ENCODE measurements around the gene SUPT7L. TPM values are rescaled to one million over a fixed set of nuclear protein-coding genes. Genes with fewer than 3 reads are reported as not detected.
A peak's percentile ranks its signal among the peaks of the same experiment; 100 is the strongest.
"Not testable (repeated sequence)": the region's sequence is repeated elsewhere in the genome, so short reads cannot be mapped to it uniquely, and the experiment has no call there.

SUPT7L gene
- total RNA-seq, 4 donors from 2014 or later: 28.2 to 46.2 (median 40.2) TPM

DNA sequence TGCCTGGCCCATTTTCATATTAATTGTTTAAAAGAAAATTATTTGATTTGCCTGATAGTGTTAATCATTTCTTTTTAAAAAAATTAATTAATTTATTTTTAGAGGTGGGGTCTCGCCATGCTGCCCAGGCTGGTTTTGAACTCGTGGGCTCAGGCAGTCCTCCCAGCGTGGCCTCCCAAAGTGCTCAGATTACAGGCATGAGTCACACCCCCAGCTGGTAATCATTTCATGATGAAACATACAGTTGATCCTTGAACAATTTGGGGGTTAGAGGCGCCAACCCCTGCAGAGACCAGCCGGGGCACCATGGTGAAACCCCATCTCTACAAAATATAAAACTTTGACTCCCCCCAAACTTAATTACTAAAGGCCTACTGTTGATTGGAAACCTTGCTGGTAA is 26.6 kb downstream of the SUPT7L start:
- Histone ChIP-seq H3K4me1 (no peaks in the 10 kb centered on the region), H3K27ac (no peak overlapping the region), H3K4me3 (no peak overlapping the region), H3K27me3 (no peaks in the 10 kb centered on the region), H3K36me3 (peaks cover 0 to 89% (median 0%) of the 10 kb centered on the region in 3 donors), H3K9me3 (no peaks in the 10 kb centered on the region)
- DNase-seq: no peak
- TF ChIP-seq, protein P1, sequence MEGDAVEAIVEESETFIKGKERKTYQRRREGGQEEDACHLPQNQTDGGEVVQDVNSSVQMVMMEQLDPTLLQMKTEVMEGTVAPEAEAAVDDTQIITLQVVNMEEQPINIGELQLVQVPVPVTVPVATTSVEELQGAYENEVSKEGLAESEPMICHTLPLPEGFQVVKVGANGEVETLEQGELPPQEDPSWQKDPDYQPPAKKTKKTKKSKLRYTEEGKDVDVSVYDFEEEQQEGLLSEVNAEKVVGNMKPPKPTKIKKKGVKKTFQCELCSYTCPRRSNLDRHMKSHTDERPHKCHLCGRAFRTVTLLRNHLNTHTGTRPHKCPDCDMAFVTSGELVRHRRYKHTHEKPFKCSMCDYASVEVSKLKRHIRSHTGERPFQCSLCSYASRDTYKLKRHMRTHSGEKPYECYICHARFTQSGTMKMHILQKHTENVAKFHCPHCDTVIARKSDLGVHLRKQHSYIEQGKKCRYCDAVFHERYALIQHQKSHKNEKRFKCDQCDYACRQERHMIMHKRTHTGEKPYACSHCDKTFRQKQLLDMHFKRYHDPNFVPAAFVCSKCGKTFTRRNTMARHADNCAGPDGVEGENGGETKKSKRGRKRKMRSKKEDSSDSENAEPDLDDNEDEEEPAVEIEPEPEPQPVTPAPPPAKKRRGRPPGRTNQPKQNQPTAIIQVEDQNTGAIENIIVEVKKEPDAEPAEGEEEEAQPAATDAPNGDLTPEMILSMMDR (IDR thresholded peaks at IDR 0.05): no peak
- no peak for TF ChIP-seq POLR2A (IDR thresholded peaks at IDR 0.05)

DNA sequence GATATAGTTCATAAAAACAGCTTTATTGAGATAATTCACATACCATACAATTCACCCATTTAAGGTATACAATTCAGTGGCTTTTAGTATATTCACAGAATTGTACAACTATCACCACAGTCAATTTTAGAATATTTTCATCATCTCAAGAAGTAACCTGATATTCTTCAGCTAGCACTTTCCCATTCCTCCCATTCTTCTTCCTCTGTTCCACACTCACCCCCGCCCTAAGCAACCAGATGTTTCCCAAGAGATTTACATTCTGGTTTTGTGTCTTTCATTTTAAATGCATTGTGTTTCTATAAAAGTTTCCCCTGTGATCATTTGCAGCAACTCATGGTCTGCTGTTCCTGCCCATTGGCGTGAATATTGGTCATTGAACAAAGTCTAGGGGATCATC is 29.1 kb downstream of the SUPT7L start:
- no peak overlapping the region for H3K27ac ChIP-seq
- H3K36me3 ChIP-seq: peaks cover 0 to 66% (median 0%) of the 10 kb centered on the region in 3 donors
- no peaks in the 10 kb centered on the region for H3K9me3 ChIP-seq
- no peak for DNase-seq
- no peaks in the 10 kb centered on the region for H3K27me3 ChIP-seq
- TF ChIP-seq POLR2A (IDR thresholded peaks at IDR 0.05): no peak
- TF ChIP-seq, protein P1 (IDR thresholded peaks at IDR 0.05): no peak
- H3K4me3 ChIP-seq: no peak overlapping the region
- H3K4me1 ChIP-seq: peaks cover 0 to 10% (median 0%) of the 10 kb centered on the region in 4 donors

DNA sequence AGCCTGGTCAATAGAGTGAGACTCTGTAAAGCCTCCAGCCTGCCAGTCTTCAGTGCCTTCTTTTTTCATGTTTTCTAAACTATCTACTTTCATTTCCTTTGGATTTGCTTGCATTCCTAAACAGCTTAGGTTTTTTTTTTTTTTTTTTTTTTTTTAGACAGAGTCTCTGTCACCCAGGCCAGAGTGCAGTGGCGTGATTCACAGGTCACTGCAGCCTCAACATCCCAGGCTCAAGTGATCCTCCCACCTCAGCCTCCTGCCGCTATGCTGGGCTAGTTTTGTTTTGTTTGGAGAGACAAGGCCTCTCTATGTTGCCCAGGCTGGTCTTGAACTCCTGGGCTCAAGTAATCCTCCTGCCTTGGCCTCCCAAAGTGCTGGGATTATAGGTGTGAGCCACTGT is 33.2 kb downstream of the SUPT7L start:
- DNase-seq: not testable (repeated sequence)

DNA sequence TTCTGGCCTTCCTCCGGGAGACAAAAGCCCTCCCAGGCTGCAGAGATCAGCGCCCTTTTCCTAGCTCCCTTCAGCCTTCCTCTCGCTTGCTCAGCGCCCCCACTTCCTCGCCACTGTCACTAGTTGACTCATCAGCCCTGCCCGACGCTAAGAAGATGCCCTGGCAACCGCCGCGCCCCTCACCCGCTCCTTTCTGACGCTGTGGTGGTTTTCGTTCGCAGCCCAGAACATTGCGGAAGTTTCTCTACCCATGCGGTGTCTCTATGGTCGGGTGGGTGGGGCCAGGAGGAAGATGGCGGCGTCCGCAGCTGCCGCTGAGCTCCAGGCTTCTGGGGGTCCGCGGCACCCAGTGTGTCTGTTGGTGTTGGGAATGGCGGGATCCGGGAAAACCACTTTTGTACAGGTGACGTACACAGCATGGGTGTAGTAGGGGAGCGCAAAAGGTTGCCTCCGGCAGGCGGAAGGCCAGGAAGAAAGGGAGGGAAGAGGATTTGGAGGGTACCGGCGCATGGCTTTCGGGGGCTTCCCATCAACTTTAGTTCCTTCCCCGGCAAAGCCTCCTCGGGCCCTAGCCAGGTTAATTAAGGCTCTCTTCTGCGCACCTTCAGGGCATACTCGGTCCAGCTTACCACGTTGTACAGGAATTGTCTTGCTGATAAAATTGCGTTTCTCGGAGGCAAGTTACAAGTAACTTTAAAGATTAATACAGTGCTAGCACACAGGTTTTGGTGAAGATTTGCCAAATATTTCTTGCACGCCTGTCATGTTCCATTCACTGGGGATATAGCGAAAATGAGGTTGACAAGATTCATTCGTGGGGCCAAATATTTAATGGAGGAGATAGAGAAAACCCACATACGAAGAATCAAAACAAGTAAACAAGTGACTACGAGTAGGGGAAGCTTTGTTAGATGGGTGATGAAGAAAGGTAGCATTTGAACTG is 34.4 kb downstream of the SUPT7L start, which contains the start of the genes CCDC121 and GPN1:
CCDC121 (minus strand) TSS at position 246 of the 943 bp plus-strand sequence. CDS start 1,213 bp downstream, outside the sequence.
GPN1 (plus strand) TSS at position 284 of the 943 bp plus-strand sequence; CDS start at position 293, 9 bp downstream.
- Histone ChIP-seq H3K9me3 (no peaks in the 10 kb centered on the region), H3K4me3 (peak within 1 kb of the TSS; percentile 58 to 80 (median 72)), H3K27ac (peak within 1 kb of the TSS; percentile 52 to 79 (median 61)), H3K4me1 (peaks cover 0 to 17% (median 5%) of the 10 kb centered on the region in 4 donors), H3K36me3 (peaks cover 0 to 18% (median 0%) of the 10 kb centered on the region in 3 donors), H3K27me3 (no peaks in the 10 kb centered on the region)
- DNase-seq: peak; percentile 92 to 96 (median 92)
- TF ChIP-seq, protein P1 (IDR thresholded peaks at IDR 0.05): no peak
- peak; percentile 19 to 44 for TF ChIP-seq POLR2A (IDR thresholded peaks at IDR 0.05)

More for the DNA sequence above, 33.2 kb downstream of the SUPT7L start:
- Histone ChIP-seq H3K36me3 (peaks cover 0 to 30% (median 0%) of the 10 kb centered on the region in 3 donors), H3K4me1 (peaks cover 0 to 17% (median 5%) of the 10 kb centered on the region in 4 donors)
- H3K9me3 ChIP-seq, H3K27me3 ChIP-seq, H3K4me3 ChIP-seq, H3K27ac ChIP-seq: not testable (repeated sequence)

DNA sequence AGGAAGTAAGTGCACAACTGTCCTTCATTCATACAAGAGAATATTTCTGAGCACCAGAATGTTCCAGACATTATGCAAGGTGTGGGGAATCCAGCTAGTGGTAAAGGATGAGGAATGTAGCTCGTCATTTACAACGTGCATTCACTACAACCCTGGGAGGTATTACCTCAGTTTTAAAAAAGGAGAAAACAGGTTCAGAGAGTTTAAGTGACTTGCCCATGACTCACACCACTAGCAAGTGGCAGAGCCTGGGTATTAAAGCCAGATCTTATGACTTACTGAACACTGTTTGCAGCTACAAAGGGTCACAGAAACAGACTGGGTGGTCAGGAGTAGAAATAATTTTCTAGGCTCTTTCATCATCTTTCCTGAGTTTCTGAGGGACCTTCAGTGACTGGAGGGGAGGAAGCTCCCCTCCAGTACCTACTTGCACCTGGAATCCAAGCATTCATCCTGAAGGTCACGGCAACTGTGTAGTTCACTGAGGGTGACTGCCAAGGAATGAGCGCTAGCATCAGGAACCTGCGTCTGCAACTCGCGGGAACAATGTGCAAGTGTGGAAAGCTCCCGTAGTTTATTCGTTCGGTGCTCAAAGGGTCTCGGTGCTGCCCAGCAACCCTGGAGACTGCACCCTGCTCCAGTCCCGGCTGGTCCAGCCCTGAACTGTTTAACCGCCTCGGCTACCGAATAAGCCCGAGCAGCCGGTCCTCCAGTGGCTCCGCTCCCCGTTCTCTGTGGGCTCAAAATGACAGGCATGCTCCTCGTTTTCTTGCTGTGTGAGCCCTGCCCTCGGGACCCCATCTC is 35.2 kb downstream of the SUPT7L start:
- Histone ChIP-seq H3K27ac (peak overlapping the region; percentile 52 to 79 (median 61)), H3K4me3 (peak overlapping the region; percentile 58 to 80 (median 72)), H3K9me3 (no peaks in the 10 kb centered on the region), H3K36me3 (peaks cover 0 to 11% (median 0%) of the 10 kb centered on the region in 3 donors), H3K27me3 (no peaks in the 10 kb centered on the region), H3K4me1 (peaks cover 0 to 17% (median 5%) of the 10 kb centered on the region in 4 donors)
- TF ChIP-seq, protein P1 (IDR thresholded peaks at IDR 0.05): peak in 1 of 6 experiments; percentile 2
- no peak for TF ChIP-seq POLR2A (IDR thresholded peaks at IDR 0.05)
- DNase-seq: no peak

DNA sequence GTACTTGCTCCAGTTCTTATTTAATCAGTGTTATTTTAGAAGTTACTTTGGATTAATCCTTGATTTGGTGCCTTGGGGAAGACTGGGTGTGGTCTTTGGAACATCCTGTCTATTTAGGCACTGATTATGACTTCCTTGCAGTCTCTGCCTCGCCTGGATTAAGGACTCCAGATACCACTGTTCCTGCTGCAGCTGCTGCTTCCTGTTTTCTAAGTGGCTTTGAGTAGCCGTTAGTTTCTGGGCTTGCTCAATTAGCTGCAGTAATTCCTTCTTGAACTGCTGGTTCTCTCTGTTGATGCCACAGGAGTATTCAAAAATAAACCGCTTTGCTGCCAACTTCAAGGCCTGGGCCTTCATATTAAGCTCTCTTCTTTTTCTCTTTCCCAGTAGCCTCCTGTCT is 36.5 kb downstream of the SUPT7L start:
- H3K9me3 ChIP-seq, DNase-seq, H3K27me3 ChIP-seq, H3K4me3 ChIP-seq, H3K36me3 ChIP-seq, H3K27ac ChIP-seq: not testable (repeated sequence)
- H3K4me1 ChIP-seq: peaks cover 0 to 17% (median 5%) of the 10 kb centered on the region in 4 donors

DNA sequence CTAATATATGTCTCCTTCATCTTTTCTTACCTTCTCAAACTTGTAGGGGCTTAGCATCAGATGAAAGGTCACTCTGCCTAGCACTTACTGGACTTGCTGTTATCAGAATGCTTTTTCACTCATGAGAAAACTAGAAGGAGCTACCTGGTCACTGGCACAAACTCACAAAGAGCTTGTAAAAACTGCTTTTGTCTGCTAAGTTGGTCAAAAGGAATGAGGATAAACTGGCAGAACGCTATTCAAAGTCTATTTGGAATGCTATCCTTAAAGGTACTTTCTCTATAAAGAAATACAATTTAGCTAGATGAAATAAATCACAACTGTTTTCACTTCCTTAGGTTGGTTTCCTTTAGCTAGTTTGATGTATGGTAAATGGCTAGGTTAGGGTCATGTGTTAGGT is 37.1 kb downstream of the SUPT7L start:
- peaks cover 0 to 17% (median 5%) of the 10 kb centered on the region in 4 donors for H3K4me1 ChIP-seq
- H3K27ac ChIP-seq, H3K27me3 ChIP-seq: not testable (repeated sequence)

More for the DNA sequence above, 37.1 kb downstream of the SUPT7L start:
- H3K36me3 ChIP-seq: peaks cover 0 to 10% (median 0%) of the 10 kb centered on the region in 3 donors
- not testable (repeated sequence) for H3K9me3 ChIP-seq, DNase-seq, H3K4me3 ChIP-seq
